ENCODE data around the gene PLCB3. TPM values are rescaled to one million over a fixed set of nuclear protein-coding genes. Genes with fewer than 3 reads are reported as not detected.
A peak's percentile ranks its signal among the peaks of the same experiment; 100 is the strongest.

PLCB3 gene
- total and polyA plus RNA-seq, 2 of the 13 experiments (the other 11 are each of a cell fraction or from before 2014, with no cell fraction given): 7.5 to 13.8 TPM

DNA sequence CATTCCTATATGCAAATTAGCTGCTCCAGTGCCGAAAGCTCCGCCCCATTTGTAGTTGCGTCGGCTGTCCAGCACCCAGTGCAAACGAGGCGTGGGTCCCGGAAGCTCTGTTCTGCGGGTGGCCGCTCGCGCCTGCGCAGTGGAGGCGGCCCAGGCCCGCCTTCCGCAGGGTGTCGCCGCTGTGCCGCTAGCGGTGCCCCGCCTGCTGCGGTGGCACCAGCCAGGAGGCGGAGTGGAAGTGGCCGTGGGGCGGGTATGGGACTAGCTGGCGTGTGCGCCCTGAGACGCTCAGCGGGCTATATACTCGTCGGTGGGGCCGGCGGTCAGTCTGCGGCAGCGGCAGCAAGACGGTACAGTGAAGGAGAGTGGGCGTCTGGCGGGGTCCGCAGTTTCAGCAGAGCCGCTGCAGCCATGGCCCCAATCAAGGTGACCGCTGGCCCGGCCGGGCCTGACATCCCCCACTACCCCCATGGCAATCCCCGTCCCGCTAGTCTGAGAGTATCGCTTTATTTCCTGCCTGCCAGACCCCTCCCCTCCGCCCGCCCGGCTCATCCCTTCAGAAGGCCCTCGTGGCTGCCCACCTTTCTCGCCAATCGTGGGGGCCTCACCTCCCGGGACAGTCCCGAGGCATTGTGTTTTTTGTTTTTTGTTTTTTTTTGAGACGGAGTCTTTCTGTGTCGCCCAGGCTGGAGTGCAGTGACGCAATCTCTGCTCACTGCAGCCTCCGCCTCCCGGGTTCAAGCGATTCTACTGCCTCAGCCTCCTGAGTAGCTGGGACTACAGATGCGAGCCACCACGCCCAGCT lies 66.8 kb downstream of the PLCB3 start, which contains the start of gene PRDX5 (continued):
- TF ChIP-seq, protein P1, sequence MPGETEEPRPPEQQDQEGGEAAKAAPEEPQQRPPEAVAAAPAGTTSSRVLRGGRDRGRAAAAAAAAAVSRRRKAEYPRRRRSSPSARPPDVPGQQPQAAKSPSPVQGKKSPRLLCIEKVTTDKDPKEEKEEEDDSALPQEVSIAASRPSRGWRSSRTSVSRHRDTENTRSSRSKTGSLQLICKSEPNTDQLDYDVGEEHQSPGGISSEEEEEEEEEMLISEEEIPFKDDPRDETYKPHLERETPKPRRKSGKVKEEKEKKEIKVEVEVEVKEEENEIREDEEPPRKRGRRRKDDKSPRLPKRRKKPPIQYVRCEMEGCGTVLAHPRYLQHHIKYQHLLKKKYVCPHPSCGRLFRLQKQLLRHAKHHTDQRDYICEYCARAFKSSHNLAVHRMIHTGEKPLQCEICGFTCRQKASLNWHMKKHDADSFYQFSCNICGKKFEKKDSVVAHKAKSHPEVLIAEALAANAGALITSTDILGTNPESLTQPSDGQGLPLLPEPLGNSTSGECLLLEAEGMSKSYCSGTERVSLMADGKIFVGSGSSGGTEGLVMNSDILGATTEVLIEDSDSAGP (CRISPR knock-in tag; IDR thresholded peaks at IDR 0.05; ENCODE audit: borderline replicate concordance): peak; percentile 65
- TF ChIP-seq SSRP1 (CRISPR knock-in tag; IDR thresholded peaks at IDR 0.05) (no peak), ZNF674 (CRISPR knock-in tag; IDR thresholded peaks at IDR 0.05; ENCODE audit: low read depth) (no peak), ZNF383 (CRISPR knock-in tag; IDR thresholded peaks at IDR 0.05; ENCODE audit: borderline replicate concordance) (no peak), ZNF629 (CRISPR knock-in tag; conservative IDR thresholded peaks at IDR 0.05) (no peak), ZNF432 (CRISPR knock-in tag; IDR thresholded peaks at IDR 0.05; ENCODE audit: borderline replicate concordance) (no peak), KAT8 (CRISPR knock-in tag; IDR thresholded peaks at IDR 0.05) (no peak), ZNF121 (CRISPR knock-in tag; IDR thresholded peaks at IDR 0.05) (no peak), ZNF564 (CRISPR knock-in tag; IDR thresholded peaks at IDR 0.05) (peak; percentile 44; the same call in 1 of the 2 replicates), NFAT5 (CRISPR knock-in tag; IDR thresholded peaks at IDR 0.05) (peak; percentile 49; the same call in 1 of the 2 replicates), MEF2D (CRISPR knock-in tag; IDR thresholded peaks at IDR 0.05) (no peak), SALL1 (CRISPR knock-in tag; IDR thresholded peaks at IDR 0.05) (peak; percentile 77), KMT2A (CRISPR knock-in tag; IDR thresholded peaks at IDR 0.05) (peak; percentile 69; the same call in 1 of the 2 replicates), ZFP36L2 (CRISPR knock-in tag; IDR thresholded peaks at IDR 0.05) (no peak), ZBTB33 (CRISPR knock-in tag; IDR thresholded peaks at IDR 0.05) (0 out of 2 replicates have a peak, but pooled peaks have one; percentile 3), ZNF879 (CRISPR knock-in tag; IDR thresholded peaks at IDR 0.05) (no peak), ZNF780A (CRISPR knock-in tag; IDR thresholded peaks at IDR 0.05) (no peak), KLF9 (CRISPR knock-in tag; IDR thresholded peaks at IDR 0.05; ENCODE audit: low read depth) (no peak), ZFP62 (CRISPR knock-in tag; IDR thresholded peaks at IDR 0.05) (no peak), SNAPC2 (CRISPR knock-in tag; IDR thresholded peaks at IDR 0.05) (peak; percentile 75; the same call in 1 of the 2 replicates), CHD4 (IDR thresholded peaks at IDR 0.05; ENCODE audit: borderline replicate concordance, low read length) (no peak), ZNF816 (CRISPR knock-in tag; IDR thresholded peaks at IDR 0.05; ENCODE audit: borderline replicate concordance) (0 out of 2 replicates have a peak, but pooled peaks have one; percentile 47)
